ENCODE measurements around the gene CUL2. TPM values are rescaled to one million over a fixed set of nuclear protein-coding genes. Genes with fewer than 3 reads are reported as not detected.

The CUL2 gene
- total RNA-seq, 2 donors from 2014 or later = 29.1 to 31.1 TPM

DNA sequence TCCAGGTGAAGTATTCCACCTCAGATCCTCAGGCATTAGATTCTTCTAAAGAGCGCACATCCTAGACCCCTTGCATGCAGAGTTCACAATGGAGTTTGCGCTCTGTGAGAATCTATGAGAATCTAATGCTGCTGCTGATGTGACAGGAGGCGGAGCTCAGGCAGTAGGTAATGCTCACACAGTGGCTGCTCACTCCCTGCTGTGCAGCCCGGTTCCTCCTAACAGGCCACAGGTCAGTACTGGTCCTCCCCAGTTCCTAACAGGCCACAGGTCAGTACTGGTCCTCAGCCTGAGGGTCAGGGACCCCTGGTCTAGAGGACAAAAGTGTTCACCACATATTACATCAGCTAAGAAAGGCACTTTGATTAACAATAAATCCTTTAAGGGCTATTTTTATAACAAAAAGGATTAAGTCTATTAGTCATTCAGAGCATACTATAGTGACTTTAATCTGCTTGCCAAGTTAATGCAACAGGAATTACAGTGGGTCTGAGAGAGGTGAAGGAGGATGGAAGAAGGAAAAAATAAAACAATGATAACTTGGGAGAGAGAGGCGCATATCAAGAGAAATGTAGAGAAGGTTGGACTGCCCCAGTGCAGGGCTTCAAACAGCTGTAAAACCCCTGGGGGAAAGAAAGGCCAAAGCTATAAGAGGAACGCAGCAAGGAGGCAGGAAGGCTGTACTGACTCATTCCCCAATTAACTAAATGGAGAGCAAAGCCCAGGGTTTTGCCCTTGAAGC lies 49.2 kb downstream of the CUL2 start:
- intact Hi-C loops (cut with DNase I) = no loop called here
- no peak for DNase-seq (ENCODE audit: low spot score)

- DNase-seq (ENCODE audit: low spot score) = no peak
- intact Hi-C loops (cut with DNase I) = no loop called here
These were observed 53.0 kb downstream of the CUL2 start for GRCh38 chr10:35037104-35037503.

- intact Hi-C loops (cut with DNase I) = no loop called here
- no peak for DNase-seq (ENCODE audit: low spot score)
These were observed 54.5 kb downstream of the CUL2 start for GRCh38 chr10:35035606-35036005.

- no peak for DNase-seq (ENCODE audit: low spot score)
- intact Hi-C loops (cut with DNase I) = no loop called here
These were observed 62.6 kb downstream of the CUL2 start for GRCh38 chr10:35027567-35027966.

DNA sequence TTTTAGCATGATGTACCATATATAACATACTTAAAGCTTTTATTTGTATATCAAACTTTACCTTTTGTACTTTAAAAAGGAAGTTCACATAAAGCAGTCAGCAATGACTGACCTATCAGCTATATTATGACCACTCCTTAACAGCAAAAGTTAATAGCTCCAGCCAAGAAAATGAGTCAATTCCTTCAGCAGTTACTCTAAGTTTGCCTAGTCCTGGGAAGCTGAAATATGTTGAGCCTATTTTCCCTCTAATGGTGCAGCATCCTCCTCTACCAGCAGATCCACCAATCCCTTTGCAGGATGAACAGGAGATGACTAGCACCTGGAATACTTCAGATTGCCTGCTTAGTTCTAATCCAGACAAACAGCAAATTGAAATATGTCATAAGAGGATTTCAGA lies 64.2 kb downstream of the CUL2 start:
- intact Hi-C loops (cut with DNase I) = no loop called here

GRCh38 chr10:35020481-35020880 lies 69.7 kb downstream of the CUL2 start:
- intact Hi-C loops (cut with DNase I) = no loop called here
- no peak for DNase-seq (ENCODE audit: low spot score)

More for the DNA sequence above, 64.2 kb downstream of the CUL2 start:
- DNase-seq (ENCODE audit: low spot score) = no peak

DNA sequence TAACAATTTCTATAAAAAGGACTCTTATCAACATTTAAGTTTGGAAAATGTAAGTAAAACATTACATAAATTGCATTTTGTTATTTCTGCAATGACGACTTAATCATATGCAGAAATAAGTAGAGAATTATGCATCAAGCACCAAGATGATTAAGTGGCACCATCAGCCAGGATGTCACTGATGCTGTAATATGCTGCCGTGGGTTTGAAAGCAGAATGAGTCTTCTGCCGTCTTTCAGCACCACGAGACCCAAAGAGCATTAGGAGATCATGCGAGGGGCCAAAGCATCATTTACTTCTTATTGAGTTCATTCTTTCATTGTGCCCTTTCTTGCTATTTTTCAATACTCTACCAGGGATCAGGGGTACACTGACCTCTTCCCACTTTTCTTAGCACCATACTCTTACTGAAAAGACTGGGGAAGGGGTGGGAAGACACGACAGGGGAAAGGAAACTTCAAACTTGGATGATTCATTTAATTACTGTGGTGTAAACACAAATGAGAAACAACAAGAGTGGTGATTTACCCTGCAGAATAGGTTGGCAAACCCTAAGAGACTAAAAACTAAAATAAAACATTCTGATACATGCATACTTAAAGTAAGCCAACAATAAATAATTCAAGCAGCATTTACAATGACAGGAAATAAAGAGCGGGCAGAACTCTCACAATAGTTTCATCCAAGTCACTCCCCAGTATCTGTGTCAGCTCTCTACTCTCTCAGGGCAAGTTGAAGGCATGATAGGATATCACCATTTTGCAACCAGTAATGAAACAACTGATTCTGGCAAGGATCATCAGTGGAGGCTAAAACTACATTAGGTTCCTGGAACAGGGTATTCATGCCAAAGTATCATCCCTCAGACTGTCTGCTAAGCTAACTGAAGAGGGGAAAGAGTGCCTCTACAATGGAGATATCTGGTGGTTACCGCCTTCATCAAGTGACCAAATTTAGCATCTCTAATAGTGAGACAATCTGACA lies 70.8 kb downstream of the CUL2 start:
- intact Hi-C loops (cut with DNase I) = no loop called here
- DNase-seq (ENCODE audit: low spot score) = no peak

- no peak for DNase-seq (ENCODE audit: low spot score)
- intact Hi-C loops (cut with DNase I) = no loop called here
These were observed 72.5 kb downstream of the CUL2 start for GRCh38 chr10:35017608-35018007.

DNA sequence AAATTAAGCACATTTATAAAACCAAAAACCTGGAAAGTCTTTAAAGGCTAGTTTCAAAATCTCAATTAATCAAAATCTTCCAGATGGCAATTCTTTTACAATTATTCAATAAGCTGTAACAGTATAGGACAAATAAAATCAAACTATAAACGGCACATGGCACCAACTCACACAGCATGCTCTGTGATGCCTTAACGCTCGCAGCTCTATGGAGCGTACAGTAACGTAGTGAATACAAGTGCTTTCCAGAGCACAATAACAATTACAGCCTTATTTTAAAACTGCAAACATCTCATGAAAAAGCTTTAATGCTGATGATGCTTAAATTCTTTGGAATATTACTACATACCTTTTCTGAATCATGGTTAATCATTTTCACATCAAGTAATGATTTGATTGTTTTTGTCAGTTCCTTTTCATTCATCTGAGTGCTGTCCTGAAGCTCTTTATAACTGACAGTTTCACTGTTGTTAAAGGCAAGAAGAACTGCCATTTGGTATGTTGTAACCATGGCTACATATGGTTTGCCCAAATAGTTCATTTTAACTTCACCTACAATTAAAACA lies 74.2 kb downstream of the CUL2 start:
- no peak for DNase-seq (ENCODE audit: low spot score)
- intact Hi-C loops (cut with DNase I) = no loop called here

GRCh38 chr10:35012781-35013180 lies 77.4 kb downstream of the CUL2 start:
- intact Hi-C loops (cut with DNase I) = no loop called here
- no peak for DNase-seq (ENCODE audit: low spot score)

GRCh38 chr10:35011771-35012191 lies 78.4 kb downstream of the CUL2 start:
- intact Hi-C loops (cut with DNase I) = no loop called here
- no peak for DNase-seq (ENCODE audit: low spot score)

GRCh38 chr10:35007858-35008301 lies 82.3 kb downstream of the CUL2 start:
- no peak for DNase-seq (ENCODE audit: low spot score)
- intact Hi-C loops (cut with DNase I) = no loop called here

GRCh38 chr10:35006836-35007235 lies 83.3 kb downstream of the CUL2 start:
- DNase-seq (ENCODE audit: low spot score) = no peak
- intact Hi-C loops (cut with DNase I) = no loop called here

DNA sequence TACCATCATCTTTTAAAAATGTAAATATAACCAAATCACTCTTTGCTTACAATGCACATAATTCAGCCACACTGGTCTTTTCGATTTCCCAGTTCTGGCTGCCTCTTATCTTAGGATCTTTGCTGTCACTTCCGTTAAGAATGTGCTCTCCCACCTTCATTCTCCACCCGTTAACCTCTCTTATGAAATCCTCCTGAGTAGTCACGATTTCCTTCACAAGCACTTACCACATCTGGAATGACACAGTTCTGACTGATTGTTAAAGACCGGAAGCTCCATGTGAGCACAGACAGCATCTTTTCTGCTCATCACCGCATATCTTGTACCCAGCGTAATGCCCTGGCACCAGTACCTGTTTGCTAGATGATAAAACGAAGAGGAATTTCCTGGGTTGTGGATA lies 84.3 kb downstream of the CUL2 start:
- DNase-seq (ENCODE audit: low spot score) = no peak
- intact Hi-C loops (cut with DNase I) = no loop called here

DNA sequence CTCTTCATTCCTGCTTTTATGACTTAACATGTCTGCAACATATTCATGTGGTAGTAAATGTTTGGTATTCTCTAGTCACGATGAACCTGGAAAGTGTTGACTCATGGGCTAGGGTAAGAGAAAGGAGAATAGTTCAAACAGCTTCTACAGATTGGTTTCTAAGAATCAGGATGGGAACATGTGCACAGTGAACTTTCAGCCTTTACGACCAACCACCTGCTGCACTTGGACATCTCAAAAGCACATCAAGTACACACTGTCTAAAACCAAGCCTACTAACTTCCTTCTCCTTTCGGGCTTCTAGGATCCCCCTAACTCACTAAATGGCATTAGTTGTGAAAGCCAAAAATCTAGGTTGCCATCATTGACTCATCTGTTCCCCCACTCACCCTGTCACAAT lies 85.5 kb downstream of the CUL2 start:
- DNase-seq (ENCODE audit: low spot score) = no peak
- intact Hi-C loops (cut with DNase I) = no loop called here

- intact Hi-C loops (cut with DNase I) = no loop called here
- DNase-seq (ENCODE audit: low spot score) = no peak
These were observed 86.2 kb downstream of the CUL2 start for GRCh38 chr10:35003906-35004305.

- intact Hi-C loops (cut with DNase I) = no loop called here
- DNase-seq (ENCODE audit: low spot score) = no peak
These were observed 89.2 kb downstream of the CUL2 start for GRCh38 chr10:35000936-35001335.

- intact Hi-C loops (cut with DNase I) = no loop called here
- no peak for DNase-seq (ENCODE audit: low spot score)
These were observed 90.6 kb downstream of the CUL2 start for GRCh38 chr10:34999532-34999931.

- intact Hi-C loops (cut with DNase I) = no loop called here
- DNase-seq (ENCODE audit: low spot score) = no peak
These were observed 91.2 kb downstream of the CUL2 start for GRCh38 chr10:34998940-34999339.

DNA sequence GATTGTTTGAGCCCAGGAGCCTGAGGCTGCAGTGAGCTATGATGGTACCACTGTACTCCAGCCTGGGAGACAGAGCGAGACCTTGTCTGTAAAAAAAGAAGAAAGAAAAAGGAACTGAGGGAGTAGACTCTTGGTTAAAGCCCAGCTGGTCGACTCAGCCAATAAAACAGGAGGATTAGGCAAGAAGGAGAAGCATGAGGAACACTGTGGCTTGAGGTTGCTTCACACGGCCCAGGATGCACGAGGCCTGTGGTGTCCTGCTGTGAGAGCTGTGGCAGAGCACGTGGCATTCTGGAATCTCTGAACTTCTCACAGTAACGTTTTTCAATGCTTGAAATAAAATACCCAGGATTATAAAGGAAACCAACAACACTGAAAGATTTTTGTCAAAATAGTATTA lies 93.3 kb downstream of the CUL2 start:
- peak; percentile 84 for DNase-seq (ENCODE audit: low spot score)
- intact Hi-C loops (cut with DNase I) = no loop called here

Data from posterior vena cava (tissue), 2 donors.